ENCODE results near the gene TMEM50B.

GRCh38 chr21:33419538-33420123 lies 60.1 kb downstream of the TMEM50B start:
- no peak for TF ChIP-seq CTCF (IDR thresholded peaks at IDR 0.05; ENCODE audit: insufficient read depth, low read length)
- TF ChIP-seq REST (IDR thresholded peaks at IDR 0.05; ENCODE audit: insufficient replicate concordance, low read depth): no peak
- TF ChIP-seq POLR2AphosphoS5 (IDR thresholded peaks at IDR 0.05; ENCODE audit: low read depth): no peak
- TF ChIP-seq GABPA (IDR thresholded peaks at IDR 0.05; ENCODE audit: low read depth): no peak
